ENCODE measurements around the gene ADAMTS5.

Gene ADAMTS5

DNA sequence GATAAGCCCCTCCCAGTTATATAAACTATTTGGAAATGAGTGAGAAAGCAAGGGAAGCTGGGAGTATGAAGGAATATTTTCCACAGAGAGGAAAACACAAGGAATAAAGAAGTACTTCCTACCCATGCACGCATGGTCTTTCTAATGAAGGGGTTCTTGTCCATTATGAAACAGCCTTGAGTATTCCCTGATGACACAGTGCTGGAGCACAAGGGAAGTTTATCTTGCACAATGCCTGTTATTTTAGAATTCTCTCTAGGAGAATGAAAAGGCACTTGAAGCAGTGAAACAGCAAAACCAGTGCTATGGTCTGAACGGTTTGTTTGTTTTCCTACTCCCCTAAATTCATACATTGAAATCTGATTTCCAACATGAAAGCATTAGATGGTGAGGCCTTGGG, 83.1 kb downstream of the ADAMTS5 start:
- no peak for DNase-seq

DNA sequence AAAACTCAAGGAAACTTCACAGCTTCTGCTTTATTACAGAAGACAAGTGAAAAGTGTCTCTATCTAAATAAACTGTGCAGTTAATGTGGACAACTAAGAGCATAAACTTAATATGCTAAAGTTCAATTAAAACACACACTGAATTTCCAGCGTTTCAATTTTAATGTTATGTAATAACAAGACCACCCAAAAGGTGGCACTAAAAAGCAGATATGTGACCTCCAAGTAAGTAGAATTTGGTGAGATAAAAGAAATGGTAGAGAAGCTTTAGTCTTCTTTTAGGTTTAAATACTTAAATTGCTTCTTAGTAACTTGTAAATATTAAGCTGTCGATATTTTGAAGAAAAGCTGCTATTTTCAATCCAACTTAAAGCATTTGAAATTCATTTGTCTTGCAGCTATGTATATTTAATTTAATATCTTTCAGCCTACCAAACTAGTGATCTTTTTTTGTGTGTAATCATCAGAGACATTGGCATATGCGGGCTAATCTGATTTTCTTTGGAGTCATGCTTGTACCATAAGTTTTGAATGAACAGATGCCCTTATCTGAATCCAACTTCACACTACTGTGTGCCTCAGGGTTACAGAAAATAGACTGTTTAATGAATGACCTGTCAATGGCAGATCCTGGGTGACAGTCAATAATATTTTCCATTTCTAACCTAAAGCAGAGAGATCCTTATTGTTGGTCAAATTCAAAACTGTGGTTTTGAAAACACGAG, 85.2 kb downstream of the ADAMTS5 start:
- DNase-seq = no peak

GRCh38 chr21:26877018-26877417, 89.9 kb downstream of the ADAMTS5 start:
- no peak for DNase-seq

GRCh38 chr21:26874347-26874746, 92.5 kb downstream of the ADAMTS5 start:
- DNase-seq = no peak

Data from activated T-cell treated with anti-CD3 and anti-CD28 coated beads, Interleukin-2, amount 50 U/mL, for 48 hours (primary cell).